DND-41 (cell line): ENCODE measurements around the gene EVL.

Experiments
- EZH2 ChIP-seq: IDR thresholded peaks from 3 replicates; pipeline ENCODE4 v1.6.1; 2012; ENCODE audit warnings: borderline replicate concordance, low read depth, mild to moderate bottlenecking, moderate library complexity, low read length, inconsistent platforms; ENCODE audit not compliant: severe bottlenecking
- TF ChIP-seq, protein P1 (sequence below): IDR thresholded peaks from 2 replicates; pipeline ENCODE4 v1.5.1; 2012; ENCODE audit warnings: borderline replicate concordance, low read length, moderate library complexity, mild to moderate bottlenecking; ENCODE audit not compliant: poor library complexity, severe bottlenecking; ENCODE audit errors: extremely low read depth

DNA sequence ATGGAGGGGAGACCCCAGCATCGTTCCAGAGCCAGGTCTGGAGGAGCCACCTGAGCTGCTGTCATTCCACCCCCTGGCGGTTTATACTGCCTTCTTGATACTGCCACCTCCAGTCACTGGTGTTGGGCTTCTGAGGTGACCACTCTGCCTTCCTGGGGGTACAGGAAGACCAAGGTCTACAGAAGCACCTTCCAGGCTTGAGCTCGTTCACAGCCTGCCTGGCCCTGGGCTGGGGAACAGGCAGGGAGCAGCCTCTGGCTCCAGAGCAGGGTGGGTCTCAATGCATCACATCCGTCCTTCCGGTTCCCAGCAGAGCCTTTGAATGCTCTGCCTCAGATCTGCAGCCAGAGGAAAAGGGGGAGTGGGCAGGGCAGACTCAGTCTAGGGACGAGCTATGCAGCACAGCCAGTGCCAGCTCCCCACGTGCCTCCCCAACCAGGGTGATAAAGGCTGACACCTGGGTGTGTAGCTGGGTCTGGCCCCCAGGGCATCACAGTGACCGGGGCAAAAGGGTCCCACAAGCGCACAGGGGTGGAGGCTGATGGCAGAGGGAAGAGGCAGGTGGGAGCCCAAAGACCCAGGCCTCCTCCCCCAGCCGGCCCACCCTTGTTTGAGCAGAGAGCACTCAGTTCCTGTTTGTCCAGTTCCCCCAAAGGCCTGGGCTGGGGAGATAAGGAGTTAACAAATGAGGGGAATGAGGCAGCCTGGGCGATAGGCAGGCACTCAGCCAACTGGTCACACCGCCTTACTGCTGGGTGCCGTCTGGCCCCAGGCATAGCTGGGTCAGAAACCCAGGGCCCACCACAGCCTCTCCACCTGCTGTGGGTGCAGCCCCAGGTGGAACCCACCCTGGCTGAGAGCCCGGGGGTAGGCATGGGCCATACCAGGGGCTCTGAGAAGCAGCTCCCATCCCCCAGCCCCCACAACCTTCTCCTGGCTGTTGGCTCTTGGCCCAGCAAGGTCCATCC is 77.1 kb downstream of the EVL start:
- TF ChIP-seq, protein P1, sequence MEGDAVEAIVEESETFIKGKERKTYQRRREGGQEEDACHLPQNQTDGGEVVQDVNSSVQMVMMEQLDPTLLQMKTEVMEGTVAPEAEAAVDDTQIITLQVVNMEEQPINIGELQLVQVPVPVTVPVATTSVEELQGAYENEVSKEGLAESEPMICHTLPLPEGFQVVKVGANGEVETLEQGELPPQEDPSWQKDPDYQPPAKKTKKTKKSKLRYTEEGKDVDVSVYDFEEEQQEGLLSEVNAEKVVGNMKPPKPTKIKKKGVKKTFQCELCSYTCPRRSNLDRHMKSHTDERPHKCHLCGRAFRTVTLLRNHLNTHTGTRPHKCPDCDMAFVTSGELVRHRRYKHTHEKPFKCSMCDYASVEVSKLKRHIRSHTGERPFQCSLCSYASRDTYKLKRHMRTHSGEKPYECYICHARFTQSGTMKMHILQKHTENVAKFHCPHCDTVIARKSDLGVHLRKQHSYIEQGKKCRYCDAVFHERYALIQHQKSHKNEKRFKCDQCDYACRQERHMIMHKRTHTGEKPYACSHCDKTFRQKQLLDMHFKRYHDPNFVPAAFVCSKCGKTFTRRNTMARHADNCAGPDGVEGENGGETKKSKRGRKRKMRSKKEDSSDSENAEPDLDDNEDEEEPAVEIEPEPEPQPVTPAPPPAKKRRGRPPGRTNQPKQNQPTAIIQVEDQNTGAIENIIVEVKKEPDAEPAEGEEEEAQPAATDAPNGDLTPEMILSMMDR: no peak
- no peak for TF ChIP-seq EZH2
